PC-3 (cell line): ENCODE measurements around the gene TUT1. TPM values are rescaled to one million over a fixed set of nuclear protein-coding genes. Genes with fewer than 3 reads are reported as not detected.
"Not testable (repeated sequence)": the region's sequence is repeated elsewhere in the genome, so short reads cannot be mapped to it uniquely, and the experiment has no call there.

ENCODE experiments used
- ATAC-seq: fragments of 200-7000 bp; cut with Tn5 transposase; 2 replicates; pipeline ENCODE4 v1.9.1; 2020; ENCODE audit warnings: mild to moderate bottlenecking, moderate library complexity
- BruUV-seq: library from RNA; stranded (reverse); fragments of 400-500 nt; replicated peaks from 2 replicates; lab custom pipeline; 2021; lab: Mats Ljungman, UMichigan
- CTCF ChIA-PET: fragments of 300-600 bp; sonication (Branson Sonifier 250); formaldehyde crosslinking; loops from one replicate; lab custom pipeline; 2022; ENCODE audit warnings: antibody characterized with exemption; lab: Charles Lee
- POLR2A ChIA-PET: fragments of 300-600 bp; sonication (Branson Sonifier 250); formaldehyde crosslinking; loops from one replicate; lab custom pipeline; 2022; ENCODE audit warnings: antibody characterized with exemption; ENCODE audit not compliant: unreplicated experiment; lab: Charles Lee
- DNase-seq: peaks from one replicate; pipeline ENCODE4 v3.0.0-alpha.2; 2015
- H2AFZ ChIP-seq: fragments of 300-600 bp; sonication (generic); 2 replicates; pipeline ENCODE4 v1.6.0; 2016; ENCODE audit warnings: antibody characterized with exemption, low read length
- H3F3A ChIP-seq: fragments of 300-600 bp; sonication (generic); one replicate; pipeline ENCODE4 v1.6.0; 2017; ENCODE audit warnings: antibody characterized with exemption, low read length, control low read depth, mild to moderate bottlenecking; ENCODE audit not compliant: unreplicated experiment
- H3K27ac ChIP-seq: fragments of 300-600 bp; sonication (generic); 2 replicates; pipeline ENCODE4 v1.5.1; 2016; ENCODE audit warnings: mild to moderate bottlenecking, low read length
- H3K27me3 ChIP-seq: fragments of 300-600 bp; sonication (generic); 2 replicates; pipeline ENCODE4 v1.6.1; 2016; ENCODE audit warnings: low read length, mixed read lengths
- H3K36me3 ChIP-seq: fragments of 300-600 bp; sonication (generic); 2 replicates; pipeline ENCODE4 v1.6.1; 2016; ENCODE audit warnings: low read depth, mixed run types, low read length, mixed read lengths
- H3K4me1 ChIP-seq: fragments of 300-600 bp; sonication (generic); 2 replicates; pipeline ENCODE4 v1.5.1; 2016; ENCODE audit warnings: low read length; ENCODE audit not compliant: insufficient read depth
- H3K4me2 ChIP-seq: fragments of 300-600 bp; sonication (generic); 2 replicates; pipeline ENCODE4 v1.6.0; 2016; ENCODE audit warnings: low read length
- H3K4me3 ChIP-seq: fragments of 300-600 bp; sonication (generic); 2 replicates; pipeline ENCODE4 v1.5.1; 2016; ENCODE audit warnings: mild to moderate bottlenecking, low read length, mixed read lengths
- H3K79me2 ChIP-seq: fragments of 300-600 bp; sonication (generic); 2 replicates; pipeline ENCODE4 v1.6.1; 2017; ENCODE audit warnings: low read length, mixed read lengths
- H3K9ac ChIP-seq: fragments of 300-600 bp; sonication (generic); 2 replicates; pipeline ENCODE4 v1.6.0; 2016; ENCODE audit warnings: mild to moderate bottlenecking, low read length
- H3K9me2 ChIP-seq: fragments of 300-600 bp; sonication (generic); replicated peaks from 2 replicates; pipeline ENCODE4 v1.6.1; 2016; ENCODE audit warnings: mixed run types, low read length, mixed read lengths
- H3K9me3 ChIP-seq: fragments of 300-600 bp; sonication (generic); 2 replicates; pipeline ENCODE4 v1.6.1; 2016; ENCODE audit warnings: low read length, mixed read lengths
- H4K20me1 ChIP-seq: fragments of 300-600 bp; sonication (generic); 2 replicates; pipeline ENCODE4 v1.6.1; 2016; ENCODE audit warnings: low read length, mixed read lengths
- EZH2 ChIP-seq: fragments of 300-600 bp; sonication (generic); IDR thresholded peaks from one replicate; pipeline ENCODE4 v1.6.1; 2017; ENCODE audit warnings: antibody characterized with exemption, mild to moderate bottlenecking, low read length; ENCODE audit not compliant: unreplicated experiment
- EZH2phosphoT487 ChIP-seq: fragments of 300-600 bp; sonication (generic); IDR thresholded peaks from 2 replicates; pipeline ENCODE4 v1.6.1; 2018; ENCODE audit warnings: mild to moderate bottlenecking, antibody characterized with exemption, low read length, borderline replicate concordance
- intact Hi-C: fragments of 100-400 bp; cut with micrococcal nuclease; formaldehyde crosslinking; loops from 2 replicates; pipeline ENCODE4 v1.9.0; 2023
- total RNA-seq: library from RNA; depleted of rRNA; stranded (reverse); fragments of >200 nt; gene quantifications from 2 replicates; pipeline ENCODE4 v1.2.3, GENCODE V29; 2014
- TF ChIP-seq, protein P1 (sequence below): fragments of 300-600 bp; sonication (generic); conservative IDR thresholded peaks from 2 replicates; pipeline ENCODE4 v1.5.1; 2017; ENCODE audit warnings: antibody characterized with exemption, low read depth, mild to moderate bottlenecking, low read length

TUT1 gene
- total RNA-seq, 1 experiment from 2014 or later, result 17.8 TPM

DNA sequence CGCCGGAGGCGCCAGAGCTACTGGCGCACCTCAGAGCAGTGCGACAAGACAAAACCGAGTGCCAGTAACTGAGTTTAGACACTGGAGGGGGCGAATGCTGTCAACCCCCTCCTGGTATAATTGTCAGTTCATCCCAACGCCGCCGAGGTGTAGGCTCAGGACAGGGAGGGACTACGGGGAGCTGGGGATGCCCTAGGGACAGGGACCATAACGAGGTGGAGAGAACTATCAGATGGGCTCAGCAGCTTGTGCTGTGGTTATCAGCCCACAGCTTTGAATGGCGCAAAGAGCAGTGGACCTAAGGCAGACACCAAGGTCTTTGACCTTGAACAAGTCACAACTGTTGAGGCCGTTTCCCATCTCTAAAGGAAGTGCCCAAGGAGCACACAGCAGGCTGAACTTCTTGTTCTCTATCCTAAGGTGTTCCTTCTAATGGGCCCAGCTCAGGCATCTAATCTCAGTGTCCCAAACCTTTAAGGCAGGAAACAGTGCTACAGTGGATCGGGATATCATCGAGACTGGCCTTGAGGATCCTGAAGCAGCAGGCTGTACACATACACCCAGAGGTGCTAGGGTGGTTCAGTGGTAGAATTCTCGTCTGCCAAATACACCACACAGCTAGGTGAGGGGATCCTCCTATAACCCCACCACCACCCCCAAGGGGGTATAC, 958 bp upstream of the TUT1 start:
- no peak for DNase-seq
- CTCF ChIA-PET, result interaction anchor here (0.7 to 1.7 kb wide), 13 partner anchors 9 to 1408 kb away, joined by 3 to 9 read pairs (median 4); partner anchors contain the start of genes EEF1G, MTA2 and SLC3A2
- H3K4me3 ChIP-seq, result peak overlapping the region; percentile 76
- no peaks in the 10 kb centered on the region for H3K27me3 ChIP-seq
- TF ChIP-seq EZH2 (no peak), EZH2phosphoT487 (no peak)
- TF ChIP-seq, protein P1, sequence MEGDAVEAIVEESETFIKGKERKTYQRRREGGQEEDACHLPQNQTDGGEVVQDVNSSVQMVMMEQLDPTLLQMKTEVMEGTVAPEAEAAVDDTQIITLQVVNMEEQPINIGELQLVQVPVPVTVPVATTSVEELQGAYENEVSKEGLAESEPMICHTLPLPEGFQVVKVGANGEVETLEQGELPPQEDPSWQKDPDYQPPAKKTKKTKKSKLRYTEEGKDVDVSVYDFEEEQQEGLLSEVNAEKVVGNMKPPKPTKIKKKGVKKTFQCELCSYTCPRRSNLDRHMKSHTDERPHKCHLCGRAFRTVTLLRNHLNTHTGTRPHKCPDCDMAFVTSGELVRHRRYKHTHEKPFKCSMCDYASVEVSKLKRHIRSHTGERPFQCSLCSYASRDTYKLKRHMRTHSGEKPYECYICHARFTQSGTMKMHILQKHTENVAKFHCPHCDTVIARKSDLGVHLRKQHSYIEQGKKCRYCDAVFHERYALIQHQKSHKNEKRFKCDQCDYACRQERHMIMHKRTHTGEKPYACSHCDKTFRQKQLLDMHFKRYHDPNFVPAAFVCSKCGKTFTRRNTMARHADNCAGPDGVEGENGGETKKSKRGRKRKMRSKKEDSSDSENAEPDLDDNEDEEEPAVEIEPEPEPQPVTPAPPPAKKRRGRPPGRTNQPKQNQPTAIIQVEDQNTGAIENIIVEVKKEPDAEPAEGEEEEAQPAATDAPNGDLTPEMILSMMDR, result no peak
- peak overlapping the region; percentile 69 for H3K27ac ChIP-seq
- peaks cover 25% of the 10 kb centered on the region for H3K79me2 ChIP-seq
- TSS peak; percentile 99 for BruUV-seq
- H2AFZ ChIP-seq, result peak overlapping the region; percentile 68
- H3K4me2 ChIP-seq, result peak overlapping the region; percentile 93
- intact Hi-C loops, result loop anchor here (5.0 kb wide), 1 partner anchor 60 kb away; the partner anchor contains the start of gene INTS5
- peaks cover 7% of the 10 kb centered on the region for H3F3A ChIP-seq
- H3K9ac ChIP-seq, result peak overlapping the region; percentile 75
- H3K9me3 ChIP-seq, result no peaks in the 10 kb centered on the region
- peaks cover 40% of the 10 kb centered on the region; the same call in 1 of the 2 replicates for H3K36me3 ChIP-seq
- H4K20me1 ChIP-seq, result no peaks in the 10 kb centered on the region
- peaks cover 24% of the 10 kb centered on the region for H3K4me1 ChIP-seq
- H3K9me2 ChIP-seq, result no peaks in the 10 kb centered on the region
- POLR2A ChIA-PET, result interaction anchor here (0.6 to 3.1 kb wide), 17 partner anchors 9 to 249 kb away, joined by 3 to 30 read pairs (median 6); partner anchors contain the start of genes AHNAK, B3GAT3, C11orf98 and CSKMT
- no peak for ATAC-seq

DNA sequence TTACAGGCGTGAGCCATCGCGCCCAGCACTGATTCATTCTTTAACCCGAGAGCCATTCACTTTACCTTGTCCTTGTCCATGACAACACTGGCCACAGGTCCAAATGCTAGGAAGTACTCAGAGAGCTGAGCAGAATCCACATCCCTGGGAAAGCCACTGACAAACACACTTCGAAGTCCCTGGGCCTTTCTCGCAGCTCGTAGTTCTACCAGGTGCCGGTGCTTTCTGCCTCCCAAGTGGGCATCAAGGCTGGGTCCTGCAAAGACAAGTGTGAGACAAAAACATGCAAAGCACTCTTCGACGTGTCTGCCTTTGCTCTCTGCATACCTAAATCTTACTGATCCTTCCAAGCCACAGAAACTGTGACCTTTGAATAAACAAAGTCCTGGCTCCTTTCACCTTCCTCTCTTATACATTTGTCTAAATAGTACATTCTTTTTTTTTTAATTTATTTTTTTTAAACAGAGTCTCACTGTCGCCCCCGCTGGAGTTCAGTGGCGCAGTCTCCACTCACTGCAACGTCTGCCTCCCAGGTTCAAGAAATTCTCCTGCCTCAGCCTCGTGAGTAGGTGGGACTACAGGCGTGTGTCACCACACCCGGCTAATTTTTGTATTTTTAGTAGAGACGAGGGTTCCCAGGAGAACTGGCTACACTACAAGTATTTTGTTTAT, 2.2 kb downstream of the TUT1 start:
- POLR2A ChIA-PET, result no interaction called here
- intact Hi-C loops, result no loop called here
- H3K4me2 ChIP-seq, result 0 out of 2 replicates have a peak overlapping the region, but pooled peaks have one; percentile 80

DNA sequence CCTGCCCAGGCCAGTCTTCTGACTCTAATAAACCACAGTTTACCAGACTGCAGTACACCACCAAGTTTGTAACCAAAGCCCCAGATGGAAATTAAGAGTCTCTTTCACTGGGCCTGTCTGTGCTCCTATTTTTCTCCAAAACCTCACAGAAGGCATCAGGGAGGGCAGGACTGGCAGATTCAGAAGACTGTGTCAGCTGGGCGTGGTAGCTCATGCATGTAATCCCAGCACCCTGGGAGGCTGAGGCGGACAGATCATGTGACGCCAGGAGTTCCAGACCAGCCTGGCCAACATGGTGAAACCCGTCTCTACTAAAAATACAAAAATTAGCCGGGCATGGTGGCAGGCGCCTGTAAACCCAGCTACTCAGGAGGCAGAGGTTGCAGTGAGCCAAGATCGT, 6.0 kb downstream of the TUT1 start:
- H3K4me2 ChIP-seq, DNase-seq, H3K4me3 ChIP-seq, H3K27me3 ChIP-seq, H2AFZ ChIP-seq, H3K27ac ChIP-seq, H3K9ac ChIP-seq, CTCF ChIA-PET, H4K20me1 ChIP-seq, H3K9me2 ChIP-seq, H3K9me3 ChIP-seq, POLR2A ChIA-PET, intact Hi-C loops, H3F3A ChIP-seq, BruUV-seq, ATAC-seq: not testable (repeated sequence)
- Histone ChIP-seq H3K36me3 (peaks cover 21% of the 10 kb centered on the region), H3K79me2 (peaks cover 33% of the 10 kb centered on the region), H3K4me1 (peaks cover 12% of the 10 kb centered on the region)

More for the DNA sequence above, 2.2 kb downstream of the TUT1 start:
- Histone ChIP-seq H3K9me2 (no peaks in the 10 kb centered on the region), H3K9ac (no peak overlapping the region), H2AFZ (no peak overlapping the region), H3K27ac (no peak overlapping the region), H3K4me3 (no peak overlapping the region), H3K4me1 (peaks cover 25% of the 10 kb centered on the region), H3K79me2 (peaks cover 35% of the 10 kb centered on the region), H4K20me1 (no peaks in the 10 kb centered on the region), H3K36me3 (peaks cover 21% of the 10 kb centered on the region), H3K9me3 (no peaks in the 10 kb centered on the region), H3K27me3 (no peaks in the 10 kb centered on the region), H3F3A (peaks cover 7% of the 10 kb centered on the region)
- DNase-seq (peak; percentile 39), ATAC-seq (no peak)
- BruUV-seq, result no TSS peak
- TF ChIP-seq EZH2 (no peak), EZH2phosphoT487 (no peak)
- TF ChIP-seq, protein P1, result peak; percentile 59
- CTCF ChIA-PET, result no interaction called here

DNA sequence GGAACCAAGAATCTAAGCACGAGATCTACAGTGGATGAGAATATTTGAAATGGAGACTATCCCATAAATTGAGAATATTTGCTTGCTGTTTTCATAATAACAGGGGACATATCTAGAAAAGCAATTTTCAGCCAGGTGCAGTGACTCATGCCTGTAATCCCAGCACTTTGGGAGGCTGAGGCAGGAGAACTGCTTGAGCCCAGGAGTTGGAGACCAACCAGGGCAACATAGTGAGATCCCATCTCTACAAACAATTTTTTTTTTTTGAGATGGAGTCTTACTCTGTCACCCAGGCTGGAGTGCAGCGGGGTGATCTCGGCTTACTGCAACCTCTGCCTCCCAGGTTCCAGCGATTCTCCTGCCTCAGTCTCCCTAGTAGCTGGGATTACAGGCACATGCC, 9.6 kb downstream of the TUT1 start:
- H3K4me1 ChIP-seq, CTCF ChIA-PET, H3K9me2 ChIP-seq, H4K20me1 ChIP-seq, DNase-seq, H3K9ac ChIP-seq, H3F3A ChIP-seq, H3K4me2 ChIP-seq, BruUV-seq, H3K27me3 ChIP-seq, H3K27ac ChIP-seq, ATAC-seq, intact Hi-C loops, H3K4me3 ChIP-seq, POLR2A ChIA-PET, H3K9me3 ChIP-seq, H2AFZ ChIP-seq: not testable (repeated sequence)
- Histone ChIP-seq H3K36me3 (peaks cover 25% of the 10 kb centered on the region), H3K79me2 (peaks cover 16% of the 10 kb centered on the region; the same call in 1 of the 2 replicates)
